NCI-H1048 (cell line): ENCODE results near the gene KRT23.
A peak's percentile ranks its signal among the peaks of the same experiment; 100 is the strongest.
"Not testable (repeated sequence)": the region's sequence is repeated elsewhere in the genome, so short reads cannot be mapped to it uniquely, and the experiment has no call there.

ENCODE experiments used
- DNase-seq: peaks from one replicate; lab custom pipeline; 2025; lab: John Stamatoyannopoulos, UW

Gene KRT23

DNA sequence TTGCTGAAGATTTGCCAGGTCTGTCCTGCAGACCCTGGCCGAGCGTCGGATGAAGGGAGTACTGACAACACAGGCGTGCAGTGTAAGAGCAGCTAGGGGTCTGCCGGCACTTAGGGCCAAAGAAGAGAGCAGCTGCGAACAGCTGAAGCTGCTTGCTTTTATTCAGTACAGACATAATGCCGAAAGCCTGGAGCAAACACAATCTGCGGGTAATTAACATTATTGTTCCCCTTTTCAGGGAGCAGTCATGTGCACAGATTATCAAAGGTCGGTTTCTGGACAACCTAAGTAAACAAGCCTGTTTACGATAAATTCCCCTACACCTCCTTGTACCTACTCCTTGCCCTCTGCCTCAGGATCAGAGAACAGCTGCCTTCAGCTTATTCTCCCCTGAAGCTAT is 12.0 kb upstream of the KRT23 start:
- no peak for DNase-seq

DNA sequence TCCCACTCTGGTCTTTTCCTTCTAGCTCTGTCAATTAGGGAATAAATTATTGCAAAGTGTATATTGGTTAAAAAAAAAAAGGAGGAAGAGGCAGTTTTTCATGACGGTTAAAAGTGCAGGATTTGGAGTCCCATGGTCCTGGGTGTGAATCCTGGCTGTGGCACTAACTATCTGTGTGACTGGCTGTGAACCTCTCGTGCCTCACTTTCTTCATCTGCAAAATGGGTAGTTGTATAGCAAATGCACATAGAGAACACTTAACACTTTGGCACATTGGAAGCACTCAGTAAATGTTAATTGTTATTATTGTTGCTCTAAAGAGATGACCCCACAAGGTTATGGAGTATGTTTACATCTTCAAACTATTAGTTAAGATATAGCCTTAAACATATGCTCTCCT is 10.5 kb upstream of the KRT23 start:
- no peak for DNase-seq

DNA sequence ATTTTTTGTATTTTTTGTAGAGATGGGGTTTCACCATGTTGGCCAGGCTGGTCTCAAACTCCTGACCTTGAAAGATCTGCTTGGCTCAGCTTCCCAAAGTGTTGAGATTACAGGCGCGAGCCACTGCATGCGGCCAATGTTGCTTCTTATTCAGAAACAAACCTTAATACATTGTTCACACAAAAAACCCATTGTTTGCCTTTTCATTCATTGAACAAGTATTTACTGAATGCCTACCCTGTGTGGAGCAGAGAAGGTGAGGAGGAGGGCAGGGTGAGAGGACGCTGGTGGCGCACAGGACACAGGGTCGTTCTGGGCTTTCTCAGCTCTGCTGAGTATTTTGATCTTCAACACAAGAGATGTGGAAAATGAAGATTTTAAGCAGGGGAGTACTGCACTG is 8.0 kb upstream of the KRT23 start:
- DNase-seq = no peak

DNA sequence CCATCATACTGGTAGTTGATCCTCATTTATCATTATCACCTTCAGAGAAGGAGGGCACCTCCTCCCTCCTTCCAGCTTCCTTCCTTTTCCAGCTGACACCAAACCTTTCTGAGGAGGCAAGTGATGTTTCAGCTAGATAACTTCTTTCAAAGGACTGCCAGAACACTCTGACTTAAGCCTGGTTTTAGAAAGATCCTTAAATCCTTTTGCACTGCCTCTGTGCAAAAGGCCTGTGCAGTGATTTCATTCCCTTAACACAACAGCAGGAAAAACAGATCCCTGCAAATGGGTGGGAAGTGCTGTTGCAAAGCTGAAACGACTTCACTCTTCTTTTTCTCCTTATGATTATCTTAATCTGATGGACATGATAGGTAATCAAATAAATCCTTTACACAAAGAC is 7.1 kb upstream of the KRT23 start:
- no peak for DNase-seq

DNA sequence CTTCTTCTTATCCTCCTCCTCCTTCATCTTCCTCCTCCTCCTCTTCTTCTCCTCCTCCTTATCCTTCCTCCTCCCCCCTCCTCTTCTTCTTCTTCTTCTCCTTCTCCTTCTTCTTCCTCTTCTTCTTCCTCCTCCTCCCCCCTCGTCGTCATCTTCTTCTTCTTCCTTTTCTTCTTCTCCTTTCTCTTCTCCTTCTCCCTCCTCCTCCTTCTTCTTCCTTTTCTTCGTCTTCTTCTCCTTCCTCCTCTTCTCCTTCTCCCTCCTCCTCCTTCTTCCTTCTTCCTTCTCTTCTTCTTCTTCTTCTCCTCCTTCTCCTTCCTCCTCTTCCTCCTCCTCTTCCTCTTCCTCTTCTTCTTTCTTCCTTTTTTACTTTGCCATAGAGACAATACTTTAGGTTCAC is 5.1 kb upstream of the KRT23 start:
- DNase-seq = no peak

DNA sequence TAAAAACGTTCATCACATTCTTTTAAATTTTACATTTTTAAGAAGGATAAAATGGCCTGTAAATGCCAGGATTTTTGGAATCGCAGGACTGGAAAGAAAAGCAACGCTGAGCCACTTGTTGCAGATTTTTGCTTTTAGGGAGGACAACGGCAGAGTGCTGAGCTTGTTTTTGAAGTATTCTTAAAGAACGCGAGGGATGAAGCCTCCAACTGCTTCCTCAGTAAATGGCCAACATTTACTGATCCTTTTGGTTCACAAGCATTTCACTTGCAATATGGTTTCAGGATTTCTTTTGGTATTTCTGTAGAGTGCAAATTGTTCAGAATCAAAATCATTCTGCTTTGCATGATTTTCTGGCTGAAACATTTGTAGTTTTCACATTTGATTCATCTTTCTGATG is 2.8 kb upstream of the KRT23 start:
- no peak for DNase-seq

DNA sequence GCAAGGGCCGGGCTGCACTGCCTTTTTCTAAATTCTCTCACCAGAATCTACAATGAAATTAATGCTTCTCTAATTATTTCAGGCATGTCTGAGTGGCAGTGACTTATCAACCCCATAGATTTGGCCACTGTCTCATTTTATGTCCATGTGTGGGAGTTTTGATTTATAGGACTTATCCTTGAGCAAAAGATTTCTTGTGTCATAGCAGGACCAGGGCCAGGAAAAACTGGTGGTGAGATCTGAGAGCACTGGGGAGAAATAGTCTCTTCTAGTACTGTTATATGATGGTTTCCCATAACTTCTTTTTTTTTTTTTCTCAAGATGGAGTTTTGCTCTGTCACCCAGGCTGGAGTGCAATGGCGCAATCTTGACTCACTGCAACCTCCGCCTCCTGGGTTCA is 1.5 kb upstream of the KRT23 start:
- no peak for DNase-seq

DNA sequence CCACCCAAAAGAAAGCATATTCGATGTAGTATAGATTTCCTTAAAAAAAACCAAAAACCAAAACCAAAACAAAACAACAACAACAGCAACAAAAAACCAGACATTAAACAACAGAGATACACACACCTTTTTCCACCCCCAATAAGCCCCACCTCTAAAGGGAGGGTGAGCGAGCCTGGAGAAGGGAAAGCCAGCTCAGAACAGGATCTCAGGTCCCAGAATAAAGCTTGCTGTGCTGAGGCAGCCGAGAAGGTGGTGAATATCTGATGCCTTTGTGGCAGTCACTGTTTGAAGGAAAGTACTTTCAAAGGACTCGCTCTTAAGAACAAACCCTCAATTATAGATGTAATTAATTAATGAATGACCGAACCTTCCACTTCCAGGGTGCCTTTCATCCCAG is 470 bp downstream of the KRT23 start:
- DNase-seq = no peak

DNA sequence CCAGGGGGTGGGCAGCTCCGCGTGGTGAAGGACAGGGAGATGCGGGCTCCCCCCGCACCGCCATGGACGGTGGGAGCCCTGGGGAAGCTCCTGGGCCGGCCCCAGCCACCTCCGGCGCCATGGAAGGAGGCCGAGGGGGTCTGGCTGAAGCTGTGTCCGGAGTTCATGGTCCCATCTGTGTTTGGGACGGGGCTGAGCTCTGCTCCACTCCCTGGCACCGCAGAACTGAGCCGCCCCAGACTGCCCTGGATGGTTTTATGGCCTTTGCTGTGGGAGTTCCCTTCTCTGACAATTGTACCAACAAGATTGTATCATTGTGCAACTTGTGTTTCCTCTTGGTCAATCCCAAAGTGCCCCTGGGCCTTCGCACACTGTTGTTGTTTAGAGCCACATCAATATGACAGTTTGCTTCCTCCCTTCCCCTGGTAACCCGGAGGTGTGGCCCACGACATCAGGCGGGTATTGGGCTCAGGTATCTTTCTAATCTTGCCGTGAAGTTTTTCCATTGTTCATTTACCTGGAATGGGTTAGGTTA is 942 bp downstream of the KRT23 start:
- DNase-seq = no peak

DNA sequence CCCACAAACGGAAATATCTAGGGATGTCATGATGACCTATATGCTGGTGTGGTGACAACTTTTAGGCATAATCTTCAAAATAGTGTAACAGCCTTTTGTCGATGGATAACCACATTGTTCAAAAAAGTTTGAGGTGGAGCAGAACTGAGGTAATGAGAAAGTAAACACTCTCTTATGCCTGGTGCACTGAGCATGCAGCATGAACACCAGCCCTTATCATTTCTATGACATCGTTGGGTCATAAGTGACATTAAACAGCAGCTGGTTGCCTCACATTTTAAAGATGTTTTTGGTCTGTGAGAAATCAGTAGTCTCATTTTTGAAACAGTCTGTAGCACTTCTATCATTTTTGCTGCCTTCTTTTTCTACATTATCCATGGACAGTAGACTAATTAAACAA is 1.8 kb downstream of the KRT23 start:
- no peak for DNase-seq

DNA sequence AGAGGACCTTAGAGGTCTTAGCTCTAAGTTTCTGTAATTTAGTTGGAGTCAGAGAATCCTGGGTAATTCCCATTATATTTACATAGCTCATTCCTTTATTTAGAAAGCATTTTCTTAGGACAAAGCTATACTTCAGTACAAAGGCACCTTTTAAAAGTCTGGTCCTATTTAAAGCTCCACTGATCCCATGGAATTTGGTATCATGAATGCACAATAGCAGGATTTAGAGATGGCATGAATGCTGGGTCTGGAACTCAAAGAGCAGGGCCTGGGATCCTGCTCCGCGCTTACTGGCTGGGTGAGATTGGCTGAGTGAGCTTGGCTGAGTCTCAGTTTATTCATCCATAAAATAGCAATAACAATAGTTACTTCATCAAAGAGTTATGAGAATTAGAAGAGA is 4.8 kb downstream of the KRT23 start:
- DNase-seq = peak; percentile 60

DNA sequence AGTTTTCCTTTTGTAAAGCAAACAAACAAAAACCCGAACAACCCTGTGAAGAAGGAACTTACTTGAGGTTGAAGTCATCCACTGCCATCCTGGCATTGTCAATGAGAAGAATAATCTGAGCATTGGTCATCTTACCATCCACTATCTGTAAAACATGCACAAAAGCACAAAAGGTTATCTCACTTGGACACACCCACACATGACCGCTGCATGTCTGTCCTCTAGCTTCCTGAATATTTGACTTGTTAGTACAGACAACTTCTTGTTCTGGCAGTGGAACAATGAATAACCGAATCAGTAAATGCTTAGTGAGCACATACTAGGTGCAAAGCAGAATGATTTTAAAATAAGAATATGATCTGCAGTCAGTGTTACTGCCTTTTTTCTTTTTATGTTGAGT is 6.1 kb downstream of the KRT23 start:
- DNase-seq = no peak

DNA sequence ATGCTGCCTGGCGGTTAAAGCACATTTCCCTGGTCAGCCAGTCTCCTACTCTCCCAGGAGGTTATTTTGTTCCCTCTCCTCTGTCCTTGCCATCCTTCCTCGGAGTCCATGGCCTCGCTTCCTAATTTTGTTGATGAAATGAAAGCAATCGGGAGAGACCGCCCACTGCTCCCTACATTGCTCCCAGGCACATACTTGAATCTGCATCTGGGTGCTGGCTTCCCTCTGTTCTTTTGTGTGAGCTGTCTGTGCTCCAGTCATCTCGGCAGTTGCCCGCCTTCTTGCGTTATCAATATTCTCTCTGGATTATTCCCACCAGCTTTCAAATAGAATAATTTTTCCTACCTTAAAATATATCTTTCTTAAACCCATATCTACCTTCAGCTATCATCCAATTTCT is 11.1 kb downstream of the KRT23 start:
- DNase-seq = no peak

DNA sequence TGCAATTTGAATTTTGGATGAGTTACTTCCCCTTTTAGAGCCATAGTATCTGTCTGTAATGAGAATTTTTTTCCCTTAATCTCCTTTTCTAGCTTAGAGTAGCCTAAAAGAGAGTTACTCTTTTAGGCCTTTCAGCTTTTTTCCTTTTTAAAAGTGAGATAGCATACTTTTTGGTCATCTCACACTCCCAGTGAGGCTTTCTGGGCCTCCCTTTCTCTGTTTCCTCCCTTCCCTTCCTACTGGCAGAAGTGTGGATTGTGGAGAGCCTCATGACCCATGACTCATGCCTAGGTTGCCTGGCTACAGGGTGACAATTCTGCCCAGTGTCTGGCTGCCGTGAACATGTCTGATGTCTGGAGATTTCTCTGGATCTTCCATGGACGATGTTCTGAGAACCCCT is 15.2 kb downstream of the KRT23 start:
- DNase-seq = no peak

DNA sequence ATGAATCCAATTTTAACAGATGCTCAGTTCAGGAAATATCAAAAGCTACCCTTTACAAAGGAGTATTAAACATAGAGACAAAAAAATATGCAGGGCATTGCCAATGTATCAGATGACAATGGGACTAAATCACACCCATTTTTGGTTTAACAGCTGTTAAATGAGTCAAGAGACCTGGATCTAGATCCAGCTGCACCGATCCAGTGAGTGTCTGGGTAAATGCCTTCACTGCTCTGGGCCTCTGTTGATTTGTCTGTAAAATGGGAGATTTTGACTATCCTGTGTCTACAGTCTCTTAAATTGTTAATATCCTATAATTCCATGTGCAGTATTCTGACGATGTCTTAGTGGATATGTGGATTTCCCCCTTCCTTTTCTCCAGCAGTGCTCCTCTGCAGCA is 16.4 kb downstream of the KRT23 start:
- no peak for DNase-seq

DNA sequence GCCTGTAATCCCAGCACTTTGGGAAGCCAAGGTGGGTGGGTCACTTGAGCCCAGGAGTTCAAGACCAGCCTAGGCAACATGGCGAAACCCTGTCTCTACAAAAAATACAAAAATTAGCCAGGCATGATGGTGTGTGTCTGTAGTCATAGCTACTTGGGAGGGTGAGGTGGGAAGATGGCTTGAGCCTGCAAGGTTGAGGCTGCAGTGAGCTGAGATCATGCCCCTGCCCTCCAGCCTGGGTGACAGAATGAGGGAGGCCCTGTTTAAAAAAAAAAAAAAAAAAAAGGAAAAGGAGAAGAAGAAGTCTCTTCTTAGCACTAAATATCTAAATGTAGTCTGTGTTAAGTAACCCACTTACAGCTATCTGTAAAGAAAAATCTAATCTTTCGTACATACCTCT is 20.3 kb downstream of the KRT23 start:
- DNase-seq = not testable (repeated sequence)

DNA sequence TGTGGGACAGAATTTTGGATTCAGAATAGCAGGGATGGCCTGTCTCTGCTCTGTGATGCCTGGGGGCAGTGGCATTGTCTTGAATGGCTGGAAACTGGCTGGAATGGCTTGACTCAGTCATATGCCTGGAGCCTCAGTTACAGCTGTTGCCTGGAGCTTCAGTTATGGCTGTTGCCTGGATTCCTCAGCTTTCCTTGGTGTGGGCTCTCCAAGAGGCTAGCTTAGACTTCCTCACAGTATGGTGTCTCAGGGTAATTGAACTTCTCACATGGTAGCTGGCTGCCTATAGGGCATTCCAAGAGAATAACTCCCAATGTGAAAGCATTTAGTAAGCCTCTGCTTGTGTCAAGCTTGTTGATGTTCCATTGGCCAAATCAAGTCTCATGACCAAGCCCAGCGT is 21.1 kb downstream of the KRT23 start:
- DNase-seq = no peak

DNA sequence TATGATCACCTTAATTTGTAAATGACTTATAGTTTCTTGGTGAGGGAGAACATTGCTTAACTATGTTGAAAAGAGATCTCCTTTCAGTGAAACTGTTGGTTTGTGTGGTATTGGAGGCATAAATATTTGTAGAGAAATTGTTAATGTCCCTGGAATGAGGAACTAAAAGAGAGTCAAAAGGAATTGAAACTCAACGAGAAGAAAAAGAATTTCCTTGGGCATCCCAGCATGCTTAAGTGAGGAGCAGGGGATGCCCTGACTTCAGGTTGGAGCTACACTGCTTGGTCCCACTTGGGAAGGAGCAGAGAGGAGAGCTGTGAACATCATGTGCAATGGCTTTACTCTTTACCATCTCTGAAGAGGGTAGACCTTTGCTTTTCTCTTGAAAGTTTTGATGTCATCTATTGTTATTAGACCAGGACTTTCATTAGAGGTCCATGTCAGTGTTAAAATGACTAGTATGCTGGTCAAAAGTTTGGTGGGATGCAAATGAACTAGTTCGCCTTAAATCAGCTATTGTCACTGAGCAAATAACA is 21.7 kb downstream of the KRT23 start:
- DNase-seq = no peak

DNA sequence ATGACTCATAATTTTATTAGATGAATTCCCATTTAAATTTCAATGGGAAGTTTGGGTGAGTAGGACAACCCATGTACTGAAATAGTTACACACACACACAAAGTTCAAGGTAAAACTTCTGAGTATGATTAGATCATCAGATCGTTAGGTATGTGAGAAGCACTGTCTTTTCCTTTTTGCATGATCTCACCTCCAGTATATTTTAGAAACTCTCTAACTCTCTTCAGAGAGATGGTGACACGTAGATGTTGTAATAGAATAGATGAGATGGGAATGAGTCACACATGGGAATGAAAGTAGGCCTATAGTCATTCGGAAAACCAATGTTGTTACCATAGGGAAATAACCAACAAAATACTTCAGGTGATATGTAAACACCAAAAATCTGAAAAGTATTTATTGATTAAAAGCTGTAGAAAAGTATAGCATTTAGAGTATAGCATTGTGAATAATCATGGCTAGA is 22.2 kb downstream of the KRT23 start:
- DNase-seq = no peak

DNA sequence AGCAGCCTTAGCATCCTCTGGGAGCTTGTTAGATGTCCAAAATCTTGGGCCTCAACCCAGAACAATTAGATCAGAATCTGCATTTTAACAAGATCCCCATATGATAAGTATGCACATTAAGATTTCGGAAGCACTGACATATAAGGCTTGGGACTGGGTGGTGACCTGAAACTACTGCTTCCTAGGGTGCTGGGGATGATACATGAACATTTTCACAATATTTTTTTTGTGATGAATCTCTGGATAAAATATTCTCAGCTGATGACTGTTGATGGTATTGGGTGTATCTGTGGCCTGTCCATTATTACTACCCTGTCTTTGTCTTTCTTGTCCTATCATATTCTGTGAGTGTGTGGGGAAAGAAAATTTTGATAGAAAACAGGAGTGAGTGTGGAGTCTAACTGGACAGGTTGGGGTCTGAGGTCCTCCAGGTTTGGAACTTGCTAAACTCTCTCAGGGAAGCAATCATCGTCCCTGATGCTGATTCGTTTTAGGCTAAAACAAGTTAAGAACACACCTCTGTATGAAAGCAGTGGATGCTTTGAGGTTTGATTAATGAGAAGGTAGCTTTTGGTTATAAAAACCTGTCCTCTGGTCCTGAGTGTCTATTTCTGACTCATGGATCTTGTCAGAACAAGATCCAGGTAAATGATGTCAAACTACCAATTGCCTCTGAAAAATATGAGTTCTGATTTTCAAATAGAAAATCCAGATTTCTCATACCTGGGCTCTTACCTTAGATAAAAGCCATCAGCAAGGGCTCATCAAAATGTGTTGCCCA is 23.2 kb downstream of the KRT23 start:
- DNase-seq = no peak

DNA sequence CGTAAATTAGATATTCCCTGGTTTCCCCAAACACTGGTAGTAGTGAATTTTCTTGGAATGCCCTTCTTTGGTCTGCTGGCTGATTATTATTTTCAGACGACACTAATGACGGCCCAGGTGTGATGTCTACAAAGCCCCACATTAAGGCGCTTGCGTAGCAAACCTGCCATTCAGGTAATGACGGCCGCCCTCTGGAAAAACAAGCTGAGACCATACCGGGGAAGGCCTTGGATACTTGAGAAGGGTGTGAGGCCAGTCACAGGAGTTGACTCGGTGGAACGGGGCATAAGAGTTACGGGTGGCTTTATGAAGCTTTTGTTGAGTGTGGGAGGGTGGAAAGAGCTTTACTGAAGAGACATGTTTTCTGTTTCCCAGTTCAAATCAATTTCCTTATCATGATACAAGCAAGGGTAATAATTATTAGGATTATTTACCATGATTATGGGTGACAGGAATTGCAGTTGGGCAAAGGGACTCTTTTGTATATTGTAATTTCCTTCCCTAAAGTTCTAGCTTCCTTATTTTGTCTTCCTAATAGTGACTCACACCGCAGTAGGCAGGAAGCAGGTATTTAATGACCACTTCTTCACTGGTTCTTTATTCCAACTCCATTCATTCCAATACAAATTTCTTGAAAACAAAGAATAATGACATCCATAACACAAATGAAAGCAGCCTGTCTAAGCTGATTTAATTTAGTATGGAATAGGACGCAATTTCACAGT is 24.8 kb downstream of the KRT23 start:
- DNase-seq = no peak

DNA sequence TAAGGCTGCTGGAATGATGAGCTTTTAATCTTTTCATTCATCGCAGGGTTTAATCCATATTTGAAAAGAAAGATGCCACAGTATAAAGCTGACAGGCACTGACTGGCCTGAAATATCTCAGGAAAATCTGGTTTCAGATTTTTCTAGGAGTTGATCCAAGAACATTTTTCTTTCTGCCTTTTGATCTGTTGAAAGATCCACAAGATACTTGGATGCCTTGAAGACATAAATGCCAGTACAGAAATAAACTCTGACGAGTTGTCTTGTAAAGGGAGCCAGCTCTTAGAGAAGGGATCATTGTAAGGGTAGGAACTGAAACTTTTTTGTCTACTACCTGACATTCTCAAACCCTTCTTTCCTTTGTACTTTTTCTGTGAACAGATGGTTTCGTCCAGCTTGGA is 27.0 kb downstream of the KRT23 start:
- no peak for DNase-seq

DNA sequence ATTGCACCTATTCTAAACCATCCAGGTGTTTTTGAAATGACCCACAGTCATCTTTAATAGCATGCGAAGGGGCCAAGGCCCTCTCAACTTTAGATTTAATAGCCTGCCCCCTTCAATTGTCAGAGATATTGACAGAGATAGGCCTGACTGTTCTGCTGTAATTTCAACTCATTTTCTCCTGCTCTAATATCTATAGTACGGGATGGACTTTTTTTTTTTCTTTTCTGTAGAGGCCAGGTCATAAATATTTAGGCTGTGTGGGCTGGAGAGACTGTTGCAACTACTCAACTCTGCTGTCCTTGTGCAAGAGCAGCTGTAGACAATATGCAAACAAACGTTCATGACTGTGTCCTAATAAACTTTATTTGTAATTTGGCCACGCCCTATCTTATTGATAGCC is 27.7 kb downstream of the KRT23 start:
- DNase-seq = no peak
